HepG2 (cell line): ENCODE results near the gene ARF5. TPM values are rescaled to one million over a fixed set of nuclear protein-coding genes. Genes with fewer than 3 reads are reported as not detected.

ENCODE experiments used
- BCL6 ChIP-seq: IDR thresholded peaks from 2 replicates; pipeline ENCODE4 v1.6.1; 2016; ENCODE audit warnings: missing genetic modification reagents, missing compliant biosample characterization
- BCLAF1 ChIP-seq: fragments of 450-650 bp; IDR thresholded peaks from 2 replicates; pipeline ENCODE4 v1.6.1; 2017; ENCODE audit warnings: mild to moderate bottlenecking
- ELF3 ChIP-seq: IDR thresholded peaks from 2 replicates; pipeline ENCODE4 v1.6.1; 2016; ENCODE audit warnings: missing genetic modification reagents, missing compliant biosample characterization
- GLI4 ChIP-seq: sonication (generic); formaldehyde crosslinking; IDR thresholded peaks from 2 replicates; pipeline ENCODE4 v1.5.1; 2020; ENCODE audit warnings: missing genetic modification reagents, mild to moderate bottlenecking, moderate library complexity, borderline replicate concordance
- KIAA2018 ChIP-seq: sonication (generic); formaldehyde crosslinking; IDR thresholded peaks from 2 replicates; pipeline ENCODE4 v1.5.0; 2020; ENCODE audit warnings: mild to moderate bottlenecking, missing genetic modification reagents, borderline replicate concordance
- KLF11 ChIP-seq: IDR thresholded peaks from 2 replicates; pipeline ENCODE4 v1.6.1; 2016; ENCODE audit warnings: missing compliant biosample characterization
- NFATC3 ChIP-seq: sonication (generic); formaldehyde crosslinking; IDR thresholded peaks from 2 replicates; pipeline ENCODE4 v1.5.1; 2020; ENCODE audit warnings: mild to moderate bottlenecking, missing genetic modification reagents
- PHF20 ChIP-seq: sonication (generic); formaldehyde crosslinking; IDR thresholded peaks from 2 replicates; pipeline ENCODE4 v1.5.0; 2020; ENCODE audit warnings: mild to moderate bottlenecking, missing genetic modification reagents
- PHF5A ChIP-seq: IDR thresholded peaks from one replicate; pipeline ENCODE4 v1.6.1; 2018; ENCODE audit warnings: low read depth, missing genetic modification reagents; ENCODE audit not compliant: unreplicated experiment
- SRSF4 ChIP-seq: fragments of 200-400 bp; formaldehyde crosslinking; IDR thresholded peaks from one replicate; pipeline ENCODE4 v1.6.1; 2018; ENCODE audit warnings: mild to moderate bottlenecking, low read depth, low read length, moderate library complexity; ENCODE audit not compliant: poor library complexity, severe bottlenecking
- ZMYM4 ChIP-seq: sonication (generic); formaldehyde crosslinking; IDR thresholded peaks from 2 replicates; pipeline ENCODE4 v1.8.1; 2023; ENCODE audit warnings: mild to moderate bottlenecking, missing genetic modification reagents
- ZNF354B ChIP-seq: sonication (generic); formaldehyde crosslinking; IDR thresholded peaks from 2 replicates; pipeline ENCODE4 v1.8.0; 2022; ENCODE audit warnings: mild to moderate bottlenecking, missing genetic modification reagents
- ZNF414 ChIP-seq: sonication (generic); formaldehyde crosslinking; IDR thresholded peaks from 2 replicates; pipeline ENCODE4 v1.5.0; 2020; ENCODE audit warnings: missing genetic modification reagents
- ZNF775 ChIP-seq: sonication (generic); formaldehyde crosslinking; IDR thresholded peaks from 2 replicates; pipeline ENCODE4 v1.4.0; 2020; ENCODE audit warnings: missing genetic modification reagents, mild to moderate bottlenecking, moderate library complexity, borderline replicate concordance
- ZNF816 ChIP-seq: sonication (generic); formaldehyde crosslinking; IDR thresholded peaks from 2 replicates; pipeline ENCODE4 v1.8.0; 2022; ENCODE audit warnings: missing genetic modification reagents, mild to moderate bottlenecking, borderline replicate concordance
- polyA plus RNA-seq, 8 experiments: library from polyadenylated mRNA; depleted of rRNA in 3 of 8; stranded (reverse) in 7 of 8; unstranded in 1 of 8; fragments of >200 nt; fragmentation: Illumina TruSeq in 4 of 8; extraction: Trizol in 4 of 8; gene quantifications; 2 replicates each; pipeline versions ENCODE4 v1.2.1 to v1.2.3, GENCODE V29; 2011 to 2016; ENCODE audit warnings: low read depth in 4 of 8, missing spikeins in 1 of 8, mixed read lengths in 1 of 8; ENCODE audit not compliant: insufficient read depth in 1 of 8
- total RNA-seq, 5 experiments: library from RNA; depleted of rRNA; stranded (reverse); fragments of >200 nt; fragmentation: Illumina TruSeq; extraction: Trizol; gene quantifications; 2 replicates each; pipeline ENCODE4 v1.2.3, GENCODE V29; 2016; ENCODE audit warnings: low read depth in 1 of 5
- TF ChIP-seq, protein P1 (sequence below): fragments of 450-650 bp; IDR thresholded peaks from 2 replicates; pipeline ENCODE4 v1.6.1; 2016

The ARF5 gene
- total and polyA plus RNA-seq, 2 of the 13 experiments (the other 11 are each of a cell fraction or from before 2014, with no cell fraction given) = 109 to 135 TPM

GRCh38 chr7:127588697-127589482 is 679 bp downstream of the ARF5 start (continued):
- TF ChIP-seq KIAA2018 (CRISPR knock-in tag) (no peak), KLF11 (CRISPR knock-in tag) (no peak), BCL6 (CRISPR knock-in tag) (no peak), GLI4 (CRISPR knock-in tag) (no peak), SRSF4 (no peak), ZNF775 (CRISPR knock-in tag) (no peak), NFATC3 (CRISPR knock-in tag) (0 out of 2 replicates have a peak, but pooled peaks have one; percentile 46), PHF5A (no peak), ZNF354B (no peak), PHF20 (CRISPR knock-in tag) (peak; percentile 34; the same call in 1 of the 2 replicates), ZMYM4 (CRISPR knock-in tag) (no peak; the same call in 1 of the 2 replicates), BCLAF1 (no peak), ZNF816 (CRISPR knock-in tag) (no peak), ZNF414 (CRISPR knock-in tag) (no peak), ELF3 (CRISPR knock-in tag) (no peak)
- TF ChIP-seq, protein P1, sequence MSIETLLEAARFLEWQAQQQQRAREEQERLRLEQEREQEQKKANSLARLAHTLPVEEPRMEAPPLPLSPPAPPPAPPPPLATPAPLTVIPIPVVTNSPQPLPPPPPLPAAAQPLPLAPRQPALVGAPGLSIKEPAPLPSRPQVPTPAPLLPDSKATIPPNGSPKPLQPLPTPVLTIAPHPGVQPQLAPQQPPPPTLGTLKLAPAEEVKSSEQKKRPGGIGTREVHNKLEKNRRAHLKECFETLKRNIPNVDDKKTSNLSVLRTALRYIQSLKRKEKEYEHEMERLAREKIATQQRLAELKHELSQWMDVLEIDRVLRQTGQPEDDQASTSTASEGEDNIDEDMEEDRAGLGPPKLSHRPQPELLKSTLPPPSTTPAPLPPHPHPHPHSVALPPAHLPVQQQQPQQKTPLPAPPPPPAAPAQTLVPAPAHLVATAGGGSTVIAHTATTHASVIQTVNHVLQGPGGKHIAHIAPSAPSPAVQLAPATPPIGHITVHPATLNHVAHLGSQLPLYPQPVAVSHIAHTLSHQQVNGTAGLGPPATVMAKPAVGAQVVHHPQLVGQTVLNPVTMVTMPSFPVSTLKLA = no peak
